NCI-H460 (cell line): ENCODE data around the gene RD3L. TPM values are rescaled to one million over a fixed set of nuclear protein-coding genes. Genes with fewer than 3 reads are reported as not detected.

Source experiments
- DNase-seq: peaks from one replicate; pipeline ENCODE4 v3.0.0-alpha.2; 2016; ENCODE audit warnings: low read depth; ENCODE audit errors: extremely low read depth
- polyA plus RNA-seq: library from polyadenylated mRNA; depleted of rRNA; stranded (reverse); fragments of >200 nt; gene quantifications from 2 replicates; pipeline ENCODE4 v1.2.3, GENCODE V29; 2014; cell fraction: nucleus; rRNA removed
- total RNA-seq: library from RNA; depleted of rRNA; stranded (reverse); fragments of >200 nt; shearing (Covaris generic); gene quantifications from 2 replicates; pipeline ENCODE4 v1.2.3, GENCODE V29; 2014; rRNA removed

Gene RD3L
- not detected in 2 replicates for total RNA-seq
- not detected in 2 replicates for polyA plus RNA-seq

- no peak for DNase-seq
Measured at GRCh38 chr14:103941973-103942736, at the start of gene RD3L. RD3L (minus strand) TSS chr14:103942529; CDS start chr14:103941695, 834 bp downstream.

DNA sequence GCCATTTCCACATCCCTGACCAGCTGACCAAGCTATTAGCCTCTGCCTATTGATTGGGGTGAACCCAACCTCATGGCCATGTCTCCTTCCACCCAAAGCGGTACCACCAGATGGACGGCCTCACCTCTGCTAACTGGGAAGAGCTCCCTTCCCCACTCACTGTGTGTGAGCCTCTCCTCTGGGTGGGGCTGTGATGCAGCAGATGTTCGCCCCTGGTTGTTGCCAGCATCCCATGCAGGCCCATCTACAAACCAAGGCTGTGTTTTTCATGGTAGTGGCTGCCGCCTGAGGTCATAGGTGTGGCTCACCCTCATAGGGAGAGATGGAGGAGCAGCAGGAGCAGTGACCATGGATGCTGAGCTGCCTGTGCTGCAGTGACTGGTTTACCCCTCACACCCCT is 47.6 kb upstream of the RD3L start:
- DNase-seq, result no peak

GRCh38 chr14:103989034-103989433 is 46.7 kb upstream of the RD3L start:
- DNase-seq, result no peak

- no peak for DNase-seq
Measured at GRCh38 chr14:103984196-103984595, 41.9 kb upstream of the RD3L start.

GRCh38 chr14:103980623-103981238 is 38.4 kb upstream of the RD3L start:
- peak; percentile 24 for DNase-seq

DNA sequence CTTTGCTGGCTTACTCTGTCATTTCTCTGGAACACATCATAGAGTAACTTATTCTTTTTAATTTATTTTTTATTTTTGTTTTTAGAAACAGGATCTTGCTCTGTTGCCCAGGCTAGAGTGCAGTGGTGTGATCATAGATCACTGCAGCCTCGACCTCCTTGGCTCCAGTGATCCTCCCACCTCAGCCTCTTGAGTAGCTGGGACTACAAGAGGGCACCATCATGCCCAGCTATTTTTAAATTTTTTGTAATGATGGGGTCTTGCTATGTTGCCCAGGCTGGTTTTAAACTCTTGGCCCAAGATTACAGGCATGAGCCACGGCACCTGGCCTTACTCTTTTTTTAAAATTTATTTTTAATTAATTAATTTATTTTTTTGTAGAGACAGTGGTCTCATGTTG is 32.2 kb upstream of the RD3L start:
- no peak for DNase-seq

- no peak for DNase-seq
Measured at GRCh38 chr14:103973354-103973753, 31.0 kb upstream of the RD3L start.

DNA sequence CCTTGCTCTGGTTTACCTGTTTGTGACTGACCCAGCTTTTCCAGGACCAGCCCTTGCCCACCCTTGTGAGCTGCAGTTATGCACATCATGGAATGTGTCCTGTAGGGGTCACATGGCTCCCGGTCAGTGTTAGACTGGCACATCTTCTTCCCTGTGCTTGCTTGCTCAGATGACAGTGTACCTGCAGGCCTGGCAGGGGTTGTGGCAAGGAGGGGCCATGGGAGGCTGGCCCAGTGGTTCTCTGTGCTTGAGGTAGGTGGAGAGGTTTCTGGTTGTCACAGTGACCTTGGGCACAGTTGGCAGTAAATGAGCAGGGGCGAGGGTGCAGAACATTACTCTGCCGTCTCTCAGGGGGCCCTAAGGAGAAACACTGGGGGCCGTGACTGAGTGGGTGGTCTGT is 27.6 kb upstream of the RD3L start:
- no peak for DNase-seq

DNA sequence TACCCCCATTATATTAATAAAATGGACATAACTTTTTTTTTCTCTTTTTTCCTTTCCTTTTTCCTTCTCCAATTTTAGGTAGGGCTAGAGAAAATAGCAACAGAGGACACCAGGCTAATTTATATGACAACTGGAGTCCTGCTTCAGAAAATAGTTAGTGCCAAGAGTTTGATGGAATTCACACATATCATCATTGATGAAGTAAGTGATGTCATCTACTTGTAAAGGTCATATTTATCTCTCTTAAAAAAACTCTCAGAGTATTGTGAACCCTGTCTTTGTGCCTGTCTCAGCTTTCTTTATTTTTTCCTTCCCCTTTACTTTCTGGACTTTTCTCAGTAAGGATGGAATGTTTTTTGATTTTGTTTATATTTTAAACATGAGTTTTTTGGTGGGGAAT is 24.3 kb upstream of the RD3L start:
- no peak for DNase-seq

DNA sequence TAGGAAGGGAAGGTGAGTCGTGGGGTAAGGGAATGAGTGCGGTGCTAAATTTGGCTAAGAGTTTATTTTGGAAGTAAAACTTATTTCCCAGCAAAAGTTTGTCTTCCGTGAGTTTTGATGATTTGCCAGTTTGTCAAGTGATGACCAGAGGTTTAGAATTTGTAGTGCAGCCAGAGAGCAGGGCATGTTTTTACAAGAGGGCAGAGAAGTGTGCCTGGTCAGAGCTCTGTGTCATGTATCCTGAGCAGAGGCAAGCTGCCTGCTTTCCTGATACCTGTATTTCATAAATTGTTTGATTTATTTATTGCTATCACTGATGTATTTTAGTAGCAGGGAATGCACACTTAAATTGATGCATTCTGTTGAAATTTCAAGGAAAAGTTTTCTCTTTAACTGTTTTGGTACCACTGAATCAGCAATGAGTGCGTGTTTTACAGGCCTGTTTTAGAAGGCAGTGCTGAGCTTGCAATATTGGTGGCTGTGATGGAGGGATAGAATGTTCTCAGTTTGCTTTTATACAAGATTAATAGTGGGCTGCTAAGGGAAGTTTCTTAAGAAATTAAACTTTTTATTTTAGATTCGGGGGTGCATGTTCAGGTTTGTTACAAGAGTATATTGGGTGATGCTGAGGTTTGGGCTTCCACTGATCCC is 19.7 kb upstream of the RD3L start:
- no peak for DNase-seq

- no peak for DNase-seq
Measured at GRCh38 chr14:103960457-103961055, 18.2 kb upstream of the RD3L start.

DNA sequence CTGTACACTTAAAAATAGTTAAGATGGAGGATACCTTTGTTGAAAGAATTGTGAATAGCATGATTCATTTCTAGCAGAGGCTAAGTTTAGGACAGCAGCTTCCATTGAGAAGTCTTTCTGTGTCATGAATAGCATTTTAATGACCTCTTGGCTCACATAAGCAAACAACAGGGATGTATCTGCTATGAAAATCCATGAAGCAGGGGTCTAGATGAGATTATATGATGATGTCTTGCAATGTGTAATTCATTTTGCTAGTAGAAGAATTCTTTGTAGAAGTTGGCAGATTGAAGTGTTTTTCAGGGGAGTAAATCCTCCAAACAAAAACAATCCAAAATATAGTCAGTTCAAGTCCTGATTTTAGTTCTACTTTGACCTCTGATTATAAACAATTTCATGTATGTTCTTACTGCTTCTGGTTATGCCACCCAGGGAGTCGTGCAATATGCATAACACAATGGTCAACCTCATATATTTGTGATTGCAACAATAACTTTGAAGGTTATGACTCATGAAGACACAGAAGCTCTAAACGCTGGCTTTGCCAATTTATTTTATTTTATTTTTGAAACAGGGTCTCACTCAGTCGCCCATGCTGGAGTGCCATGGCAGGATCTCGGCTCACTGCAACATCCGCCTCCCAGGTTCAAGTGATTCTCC is 6.9 kb upstream of the RD3L start:
- no peak for DNase-seq

DNA sequence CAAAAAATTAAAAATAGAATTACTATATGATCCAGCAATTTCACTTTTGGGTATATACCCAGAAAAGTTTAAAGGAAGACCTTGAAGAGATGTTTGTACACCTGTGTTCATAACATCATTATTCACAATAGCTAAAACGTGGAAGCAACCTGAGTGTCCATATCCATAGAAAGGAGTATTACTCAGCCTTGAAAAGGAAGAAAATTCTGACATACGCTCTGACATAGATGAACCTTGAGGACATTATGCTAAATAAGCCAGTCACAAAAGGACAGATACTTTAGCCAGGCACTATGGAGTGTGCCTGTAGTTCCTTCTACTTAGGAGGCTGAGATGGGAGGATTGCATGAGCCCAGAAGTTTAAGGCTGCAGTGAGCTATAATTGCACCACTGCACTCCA is 6.1 kb upstream of the RD3L start:
- no peak for DNase-seq

DNA sequence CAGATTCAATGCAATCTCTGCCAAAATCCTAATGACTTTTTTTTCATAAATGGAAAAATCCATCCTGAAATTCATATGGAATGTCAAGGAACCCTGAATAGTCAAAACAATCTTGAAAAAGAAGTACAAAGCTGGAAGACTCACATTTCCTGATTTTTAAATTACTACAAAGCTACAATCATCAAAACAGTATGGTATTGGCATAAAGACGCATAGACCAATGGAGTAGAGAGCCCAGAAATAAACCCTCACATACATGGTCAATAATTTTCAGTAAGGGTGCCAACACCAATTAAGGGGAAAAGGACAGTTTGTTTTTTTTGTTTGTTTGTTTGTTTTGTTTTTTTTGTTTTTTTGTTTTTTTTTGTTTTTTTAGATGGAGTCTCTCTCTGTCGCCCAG is 4.6 kb upstream of the RD3L start:
- DNase-seq, result no peak

DNA sequence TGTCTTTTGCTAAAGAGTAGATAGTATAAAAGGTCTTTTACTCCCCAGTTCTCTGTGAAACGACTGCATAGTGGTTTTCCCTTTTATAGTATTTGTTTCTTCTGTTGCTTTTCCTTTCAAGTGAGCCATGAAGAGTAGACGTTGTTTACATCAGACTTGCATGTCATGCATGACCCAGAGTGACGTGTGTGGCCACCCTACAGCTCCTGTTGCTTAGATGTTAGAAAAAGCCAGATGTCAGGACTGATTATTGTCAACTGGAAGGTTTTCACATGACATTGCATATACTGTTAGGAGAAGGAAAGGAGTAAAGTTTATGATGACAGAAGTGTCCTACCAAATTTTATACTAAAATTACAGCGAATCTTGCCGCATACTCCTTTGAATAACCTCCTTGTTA is 1.3 kb upstream of the RD3L start:
- DNase-seq, result no peak

DNA sequence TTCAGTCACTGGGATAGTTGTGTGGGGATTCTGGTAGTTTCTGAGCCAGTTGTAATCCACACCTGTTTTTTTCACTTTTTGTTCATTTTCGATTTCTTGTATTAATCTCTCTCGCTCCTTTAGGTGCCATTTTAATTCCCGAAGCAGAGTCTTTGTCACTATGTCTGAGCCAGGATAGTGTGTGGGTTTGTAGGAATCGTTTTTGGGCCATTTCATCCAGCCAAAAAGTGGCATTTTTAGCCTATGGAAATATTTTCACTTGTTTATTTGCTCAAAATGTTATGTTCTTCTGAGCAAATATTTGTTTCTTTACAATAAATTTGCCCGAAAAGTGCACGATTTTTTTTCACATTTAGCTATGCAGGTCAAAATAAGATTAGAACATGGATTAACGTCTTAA is 867 bp downstream of the RD3L start:
- DNase-seq, result no peak

DNA sequence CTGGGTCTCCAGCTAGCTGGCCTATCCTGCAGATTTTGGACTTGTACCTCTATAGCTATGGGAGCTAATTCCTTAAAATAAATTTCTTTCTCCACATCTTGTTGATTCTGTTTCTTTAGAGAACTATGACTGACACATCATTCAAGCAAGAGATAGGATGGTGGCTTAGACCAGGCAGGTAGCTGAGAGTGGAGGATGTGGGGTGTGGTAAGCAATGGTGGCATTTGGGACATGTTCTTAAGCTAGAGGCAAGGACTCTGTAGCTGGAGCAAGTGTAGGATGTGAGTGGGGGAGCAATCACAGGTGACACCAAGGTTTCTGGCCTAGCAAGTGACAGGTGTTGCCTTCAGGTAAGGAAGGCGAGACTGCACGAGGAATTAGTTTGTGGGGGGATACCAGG is 7.2 kb downstream of the RD3L start:
- DNase-seq, result no peak

GRCh38 chr14:103932791-103933490 is 9.4 kb downstream of the RD3L start:
- DNase-seq, result no peak

- no peak for DNase-seq
Measured at GRCh38 chr14:103931422-103931821, 10.9 kb downstream of the RD3L start.

DNA sequence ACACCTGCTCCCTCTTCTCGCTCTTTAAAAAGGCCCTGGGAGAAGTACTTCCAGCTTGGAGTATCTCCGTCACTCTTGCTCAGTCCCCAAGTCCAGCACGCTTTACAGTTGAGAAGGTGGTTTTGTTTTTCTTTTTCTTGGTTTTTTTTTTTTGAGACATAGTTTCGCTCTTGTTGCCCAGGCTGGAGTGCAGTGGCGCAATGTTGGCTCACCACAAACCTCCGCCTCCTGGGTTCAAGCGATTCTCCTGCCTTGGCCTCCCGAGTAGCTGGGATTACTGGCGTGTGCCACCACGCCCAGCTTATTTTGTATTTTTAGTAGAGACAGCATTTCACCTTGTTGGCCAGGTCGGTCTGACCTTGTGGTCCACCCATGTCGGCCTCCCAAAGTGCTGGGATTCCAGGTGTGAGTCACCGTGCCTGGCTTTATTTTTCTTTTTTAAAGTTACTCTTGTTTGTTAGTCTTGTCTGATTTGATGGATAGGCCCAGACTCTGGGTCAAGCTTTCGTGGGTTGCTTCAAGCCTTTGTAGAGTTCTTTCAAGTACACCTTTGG is 12.2 kb downstream of the RD3L start:
- no peak for DNase-seq
